Stimulated activated CD8-positive, alpha-beta memory T cell treated with anti-CD3 and anti-CD28 coated beads, Interleukin-15, amount 100 ng/mL, for 24 hours (primary cell): ENCODE results near the gene EXOSC9.
"Not testable (repeated sequence)": the region's sequence is repeated elsewhere in the genome, so short reads cannot be mapped to it uniquely, and the experiment has no call there.

Source experiments
- DNase-seq: peaks from one replicate; pipeline ENCODE4 v3.0.0-alpha.2; 2020; ENCODE audit warnings: low read depth

Gene EXOSC9, protein sequence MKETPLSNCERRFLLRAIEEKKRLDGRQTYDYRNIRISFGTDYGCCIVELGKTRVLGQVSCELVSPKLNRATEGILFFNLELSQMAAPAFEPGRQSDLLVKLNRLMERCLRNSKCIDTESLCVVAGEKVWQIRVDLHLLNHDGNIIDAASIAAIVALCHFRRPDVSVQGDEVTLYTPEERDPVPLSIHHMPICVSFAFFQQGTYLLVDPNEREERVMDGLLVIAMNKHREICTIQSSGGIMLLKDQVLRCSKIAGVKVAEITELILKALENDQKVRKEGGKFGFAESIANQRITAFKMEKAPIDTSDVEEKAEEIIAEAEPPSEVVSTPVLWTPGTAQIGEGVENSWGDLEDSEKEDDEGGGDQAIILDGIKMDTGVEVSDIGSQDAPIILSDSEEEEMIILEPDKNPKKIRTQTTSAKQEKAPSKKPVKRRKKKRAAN

DNA sequence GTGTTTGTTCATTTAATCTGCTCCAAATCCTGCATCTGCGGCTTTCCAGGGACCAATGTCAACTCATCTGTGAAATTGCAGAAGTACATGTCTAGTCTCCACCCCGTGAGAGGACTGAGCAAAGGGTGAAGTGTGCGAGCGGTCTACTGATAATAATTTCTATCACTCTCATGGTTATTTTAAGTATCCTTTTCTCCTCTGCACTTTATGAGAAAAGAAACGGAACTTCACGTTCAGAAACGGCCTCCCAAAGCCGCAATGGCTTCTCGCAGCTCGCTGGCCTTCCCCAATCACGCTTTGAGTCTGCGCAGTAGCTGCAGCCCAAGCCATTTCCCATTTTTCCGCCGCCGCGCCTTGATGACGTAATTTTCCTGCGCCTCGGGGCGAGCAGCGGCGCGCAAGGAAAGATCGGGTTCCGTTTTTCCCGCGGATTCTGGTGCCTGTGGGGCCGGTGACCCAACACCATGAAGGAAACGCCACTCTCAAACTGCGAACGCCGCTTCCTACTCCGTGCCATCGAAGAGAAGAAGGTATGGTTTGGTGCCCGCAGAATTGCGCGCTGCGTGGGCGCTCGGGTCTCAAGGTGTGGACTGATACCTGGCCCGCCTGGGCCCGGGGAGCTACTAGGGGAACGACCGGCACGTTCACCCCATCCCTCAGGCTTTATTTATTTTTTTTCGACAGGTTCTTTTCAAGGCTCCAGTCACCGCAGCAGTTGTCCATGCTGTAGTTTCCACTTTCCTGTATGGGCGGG is at the start of gene EXOSC9:
TSS of gene EXOSC9 (plus strand) at position 363 of the 754 bp plus-strand sequence. CDS start at position 465, 102 bp downstream.
- DNase-seq, result peak; percentile 95

DNA sequence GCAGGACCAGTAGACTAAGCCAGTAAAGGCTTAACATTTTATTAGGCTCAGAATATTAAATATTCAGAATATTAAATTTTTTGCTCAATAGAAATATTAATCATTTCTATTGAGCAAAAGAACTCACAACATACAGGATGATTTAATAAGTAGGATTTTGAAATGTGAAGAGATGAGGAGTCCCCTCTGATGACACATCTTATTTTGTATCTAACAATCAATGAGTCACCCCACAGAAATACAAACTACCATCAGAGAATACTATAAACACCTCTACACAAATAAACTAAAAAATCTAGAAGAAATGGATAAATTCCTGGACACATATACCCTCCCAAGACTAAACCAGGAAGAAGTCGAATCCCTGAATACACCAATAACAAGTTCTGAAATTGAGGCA is 49.0 kb upstream of the EXOSC9 start:
- DNase-seq, result not testable (repeated sequence)

DNA sequence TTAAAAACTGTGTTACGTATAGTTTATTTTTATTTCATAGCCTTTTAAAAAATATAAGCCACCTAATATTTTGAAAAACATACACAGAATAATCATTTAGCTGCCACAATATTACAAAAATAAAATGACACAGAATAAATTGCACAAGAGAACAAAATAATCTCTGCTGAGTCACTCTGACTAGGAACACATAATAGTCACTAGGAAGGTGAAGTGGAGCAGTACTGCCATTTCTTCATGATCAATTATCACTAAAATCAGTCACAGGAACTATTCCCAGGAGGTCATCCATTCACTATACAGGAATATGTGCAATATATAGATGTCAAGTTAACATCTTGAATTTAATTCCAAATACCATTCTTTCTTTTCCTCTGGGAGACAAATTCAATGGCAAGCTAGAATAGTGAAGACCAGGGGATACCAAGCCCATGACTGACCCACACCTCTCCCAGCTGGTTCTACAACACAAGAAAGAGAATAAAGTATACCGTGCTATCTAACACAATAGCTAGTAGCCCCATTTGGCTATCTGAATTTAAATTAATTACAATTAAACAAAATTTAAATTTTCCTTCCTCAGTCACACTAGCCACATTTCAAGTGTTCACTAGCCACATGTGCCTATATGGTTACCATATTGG is 42.1 kb upstream of the EXOSC9 start:
- DNase-seq, result no peak

DNA sequence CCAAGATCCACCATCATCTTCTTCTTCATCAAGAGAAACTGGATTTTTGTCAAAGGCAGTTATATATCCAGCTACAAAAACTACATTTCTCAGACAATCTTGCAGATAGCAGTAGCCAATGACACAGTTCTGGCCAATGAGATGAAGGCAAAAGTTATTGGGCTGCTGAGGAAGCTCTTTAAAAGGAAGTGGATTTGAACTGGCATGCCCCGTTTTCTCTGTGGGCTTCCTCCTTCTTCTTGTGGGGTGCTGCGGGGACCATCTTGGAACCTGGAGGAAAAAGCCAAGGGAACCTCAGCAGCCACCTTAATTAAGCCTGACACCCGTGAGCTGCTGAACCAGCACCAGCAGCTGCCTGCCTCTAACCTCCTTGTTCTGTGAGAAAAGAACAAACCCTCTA is 40.9 kb upstream of the EXOSC9 start:
- DNase-seq, result no peak

DNA sequence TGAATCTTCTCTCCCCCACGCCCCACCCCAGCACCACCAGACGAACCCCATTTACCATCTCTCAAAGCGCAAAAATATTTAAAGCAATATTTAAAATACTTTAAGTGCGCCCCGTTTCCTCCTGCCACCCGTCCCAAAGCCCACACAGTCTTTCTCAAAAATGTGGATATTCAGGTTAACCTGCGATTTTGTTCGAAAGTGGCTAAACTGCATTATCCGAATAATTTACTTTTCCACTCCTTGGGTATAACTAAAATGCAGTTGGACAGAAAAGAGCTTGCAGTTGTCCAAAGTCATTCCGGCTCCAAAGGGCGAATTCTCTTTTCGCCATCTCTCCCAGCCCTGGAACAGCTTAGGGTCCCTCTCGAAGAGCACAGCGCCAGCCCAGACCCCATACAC is 36.8 kb upstream of the EXOSC9 start:
- DNase-seq, result no peak

DNA sequence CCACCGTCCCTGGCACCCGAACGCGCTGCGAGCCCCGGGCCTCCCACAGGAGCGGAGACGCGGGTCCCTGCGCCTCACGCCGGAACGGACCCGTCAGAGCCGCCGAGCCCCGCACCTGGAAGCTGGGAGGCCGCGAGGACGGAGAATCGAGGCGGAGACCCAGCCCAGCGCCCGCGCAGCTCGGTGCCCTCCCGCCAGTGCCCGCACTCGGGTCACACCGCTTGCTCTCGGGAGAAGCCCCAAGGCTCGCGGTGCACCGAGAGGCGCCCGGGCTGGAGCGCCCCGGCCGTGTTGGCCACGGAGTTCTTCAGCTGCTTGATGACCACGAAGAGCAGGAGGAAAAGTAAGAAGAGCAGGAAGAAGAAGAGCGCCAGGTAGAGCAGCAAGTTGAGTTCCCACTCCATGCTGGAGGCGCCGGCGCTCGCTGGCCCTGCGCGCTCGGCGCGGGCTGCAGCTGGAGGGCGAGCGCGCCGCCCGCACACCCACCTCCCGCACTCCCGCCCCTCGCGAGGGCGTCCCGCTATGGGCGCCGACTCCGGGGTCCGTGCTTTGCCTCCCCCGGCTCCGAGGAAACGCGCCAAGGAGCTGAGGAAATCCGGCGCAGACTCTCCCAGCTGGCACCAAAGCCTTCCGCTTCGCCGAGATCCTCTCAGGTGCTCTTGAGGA is 36.3 kb upstream of the EXOSC9 start, which contains the start of gene SMIM43:
TSS of gene SMIM43 (minus strand) at position 463 of the 666 bp plus-strand sequence. CDS start at position 404, 59 bp downstream.
- DNase-seq, result no peak

DNA sequence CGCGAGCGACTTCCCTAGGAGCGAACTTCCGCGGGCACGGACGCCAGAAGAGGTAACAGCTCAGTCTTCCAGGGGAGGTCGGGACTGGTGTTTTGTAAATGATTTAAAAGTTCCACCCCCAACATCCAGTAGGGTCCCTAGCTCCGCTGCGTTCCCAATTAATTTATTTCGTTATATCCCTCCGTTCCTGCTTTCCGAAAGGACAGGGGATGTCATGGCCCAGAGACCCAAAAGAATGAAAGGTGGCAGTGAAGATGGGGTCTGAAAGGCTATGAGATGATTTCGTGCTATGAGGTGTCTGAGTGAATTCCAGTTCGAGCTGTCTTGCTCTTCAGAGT is 35.8 kb upstream of the EXOSC9 start:
- no peak for DNase-seq

DNA sequence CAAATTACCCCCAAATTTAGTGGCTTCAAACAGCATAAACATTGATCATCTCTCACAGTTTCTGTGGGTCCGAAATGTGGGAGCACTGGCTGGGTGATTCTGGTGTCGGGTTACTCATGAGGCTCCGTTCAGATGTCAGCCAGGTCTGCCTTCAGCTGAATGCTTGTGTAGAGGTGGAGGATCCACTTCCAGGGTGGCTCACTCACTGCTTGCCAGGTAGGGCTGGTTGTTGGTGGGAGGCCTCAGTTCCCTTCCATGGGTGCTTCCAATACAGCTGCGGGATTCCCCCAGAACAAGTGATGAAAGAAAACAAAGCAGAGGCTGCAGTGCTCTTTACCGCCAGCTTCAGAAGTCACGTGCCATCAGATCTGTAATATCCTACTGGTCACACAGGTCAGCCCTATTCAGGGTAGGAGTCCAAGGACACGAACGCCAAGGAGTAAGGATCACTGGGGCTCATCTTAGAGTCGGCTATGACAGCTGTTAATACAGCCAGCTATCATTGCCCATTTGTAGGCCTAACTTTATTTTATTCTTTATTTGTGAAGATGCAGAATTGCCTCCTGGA is 35.1 kb upstream of the EXOSC9 start:
- DNase-seq, result no peak

DNA sequence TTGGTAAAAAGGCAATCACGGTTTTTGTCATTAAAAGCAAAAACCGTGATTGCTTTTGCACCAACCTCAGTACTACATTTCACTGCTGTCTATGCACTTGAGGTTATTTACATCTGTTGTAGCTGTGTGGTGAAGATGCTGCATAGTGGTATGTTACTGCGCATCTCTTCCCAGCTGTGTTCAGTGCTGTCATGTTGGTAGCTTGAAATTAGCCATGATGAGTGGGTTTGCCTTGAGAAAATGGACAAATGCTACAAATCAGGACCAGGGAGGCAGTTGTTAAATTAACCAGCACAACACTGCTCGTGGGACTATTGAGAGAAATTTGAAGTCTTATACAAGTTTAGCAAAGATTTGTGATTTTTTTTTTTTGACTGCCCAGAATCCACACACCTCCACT is 34.0 kb upstream of the EXOSC9 start:
- no peak for DNase-seq

DNA sequence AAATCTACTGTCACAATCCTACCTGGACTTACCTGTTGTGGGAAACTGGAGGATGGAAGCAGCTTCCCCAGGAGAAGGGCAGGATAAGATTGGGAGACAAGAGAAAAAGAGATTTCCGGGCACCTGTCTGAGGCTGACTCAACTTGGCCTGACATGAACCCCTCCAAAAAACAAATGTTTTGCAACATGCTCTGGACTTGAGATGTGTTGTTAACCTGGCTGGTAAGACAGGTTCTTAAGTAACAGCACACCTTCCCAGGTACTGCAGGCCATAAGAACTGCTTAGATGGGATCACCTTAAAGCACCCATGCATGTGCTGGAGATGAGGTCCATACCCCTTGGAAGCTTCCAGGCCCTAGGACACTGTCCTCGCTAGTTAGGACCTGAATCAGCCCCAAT is 31.8 kb upstream of the EXOSC9 start:
- DNase-seq, result no peak

DNA sequence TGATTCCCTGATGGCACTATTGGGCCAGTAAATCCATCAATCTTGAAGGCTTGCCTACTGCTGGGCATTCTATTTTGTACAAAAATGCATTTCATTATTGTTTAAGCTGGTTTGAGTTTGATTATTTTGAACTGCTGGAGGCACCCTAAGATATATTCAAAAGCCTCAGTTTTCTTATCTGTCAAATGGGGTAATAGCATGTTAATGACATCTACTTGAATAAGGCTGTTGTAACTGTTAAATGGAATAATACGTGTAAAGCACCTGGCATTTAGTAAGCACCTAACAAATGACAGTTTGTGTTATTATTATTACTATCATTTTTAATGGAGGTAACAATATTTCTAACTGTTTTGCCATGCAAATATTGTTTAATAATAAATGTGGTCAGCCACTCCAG is 29.3 kb upstream of the EXOSC9 start:
- no peak for DNase-seq

DNA sequence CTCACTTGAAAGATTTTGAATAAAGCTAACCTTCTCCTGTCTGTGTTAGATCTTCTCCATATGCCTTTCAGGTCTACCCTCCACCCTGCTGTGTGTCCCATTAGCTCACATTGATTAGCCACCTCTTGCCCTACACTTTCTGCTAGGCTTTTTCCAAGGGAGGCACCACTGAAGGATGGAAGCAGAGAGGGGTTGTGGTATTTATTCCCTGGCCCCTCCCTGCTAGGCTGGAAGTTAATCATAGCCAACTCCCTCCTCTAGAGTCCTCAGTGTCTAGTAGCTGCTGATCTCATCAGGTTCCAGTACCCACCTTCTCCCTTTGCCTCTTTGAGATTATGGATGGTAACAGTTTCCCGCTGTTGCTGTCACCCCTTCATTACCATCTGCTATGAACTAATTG is 27.2 kb upstream of the EXOSC9 start:
- DNase-seq, result no peak

DNA sequence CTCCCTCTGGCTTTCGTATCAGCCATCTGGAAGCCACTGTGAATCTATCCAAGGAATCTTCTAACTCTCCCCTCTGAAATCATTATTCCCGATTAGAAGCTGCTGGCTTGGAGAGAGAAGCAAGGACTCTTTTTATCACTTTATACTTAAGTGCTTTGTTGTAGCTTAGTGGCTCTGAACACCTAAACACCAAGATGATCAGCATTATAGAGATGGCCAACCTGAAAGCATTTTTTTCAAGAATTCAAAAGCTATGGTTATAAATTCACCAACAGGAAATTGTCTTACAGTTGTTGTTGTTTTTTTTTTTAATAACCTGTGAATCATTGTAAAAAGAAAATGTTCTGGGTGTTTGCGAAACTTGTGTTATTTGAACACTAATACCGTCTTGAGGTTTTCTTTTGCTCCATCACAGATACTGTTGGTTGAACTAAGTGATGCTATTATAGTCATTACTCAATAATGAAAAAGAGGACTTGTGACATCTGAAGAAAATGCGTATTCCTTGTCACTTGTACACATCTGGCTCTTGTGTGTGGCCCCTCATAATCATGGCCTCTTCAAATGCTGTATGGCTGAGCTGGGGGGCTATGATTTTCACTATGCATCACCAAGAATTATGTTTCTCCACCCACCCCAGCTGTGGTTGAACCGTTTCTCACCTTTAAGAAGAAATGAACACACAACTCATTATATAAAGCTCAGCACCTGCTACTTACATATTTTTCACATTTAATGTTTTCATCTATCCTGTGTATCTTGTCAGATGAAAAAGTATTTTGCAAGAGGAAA is 24.3 kb upstream of the EXOSC9 start:
- DNase-seq, result no peak

DNA sequence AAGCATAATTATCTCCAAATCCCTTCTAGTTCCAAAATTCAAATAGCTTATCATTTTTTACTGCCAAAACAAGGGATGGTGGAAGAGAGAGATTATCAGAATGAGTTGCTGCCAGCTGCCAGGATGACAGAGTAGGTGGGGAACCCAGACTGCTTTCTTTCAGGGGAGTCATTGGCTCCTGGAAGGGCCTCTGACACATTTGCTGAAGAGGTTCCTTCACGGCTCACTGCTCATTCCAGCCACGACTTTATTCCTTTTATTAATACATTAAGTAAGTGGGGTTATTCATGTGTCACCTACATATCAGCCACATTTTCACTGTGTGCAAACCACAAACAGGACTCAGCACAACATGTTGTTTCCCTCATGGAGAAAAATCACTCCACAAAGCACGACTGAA is 23.5 kb upstream of the EXOSC9 start:
- DNase-seq, result no peak

DNA sequence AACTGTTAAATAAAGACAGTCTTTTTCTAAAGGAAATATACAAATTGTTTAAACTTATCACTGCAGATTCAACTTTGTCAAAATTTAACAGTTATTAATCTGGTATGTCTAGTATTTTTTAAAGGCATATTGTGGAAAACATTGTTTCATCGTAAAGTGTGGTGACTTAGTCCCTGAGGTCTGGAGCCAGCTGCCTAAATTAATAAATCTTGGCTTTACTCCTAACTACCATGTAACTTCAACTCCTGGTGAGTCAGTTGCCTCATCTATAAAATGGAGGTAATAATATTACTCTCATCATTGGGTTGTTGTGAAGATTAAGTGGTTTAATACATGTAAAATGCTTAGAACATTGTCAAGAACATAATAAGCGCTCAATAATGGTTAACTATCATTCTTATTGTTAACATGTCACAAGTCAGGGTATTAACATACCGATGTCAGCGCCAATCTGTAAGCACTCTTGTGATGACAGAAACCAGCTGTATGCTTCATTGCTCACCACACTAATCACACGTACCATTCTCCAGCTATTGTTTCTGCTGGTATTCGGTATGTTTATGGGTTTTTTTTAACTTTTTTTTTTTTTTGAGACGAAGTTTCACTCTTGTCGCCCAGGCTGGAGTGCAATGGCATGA is 22.0 kb upstream of the EXOSC9 start:
- no peak for DNase-seq

DNA sequence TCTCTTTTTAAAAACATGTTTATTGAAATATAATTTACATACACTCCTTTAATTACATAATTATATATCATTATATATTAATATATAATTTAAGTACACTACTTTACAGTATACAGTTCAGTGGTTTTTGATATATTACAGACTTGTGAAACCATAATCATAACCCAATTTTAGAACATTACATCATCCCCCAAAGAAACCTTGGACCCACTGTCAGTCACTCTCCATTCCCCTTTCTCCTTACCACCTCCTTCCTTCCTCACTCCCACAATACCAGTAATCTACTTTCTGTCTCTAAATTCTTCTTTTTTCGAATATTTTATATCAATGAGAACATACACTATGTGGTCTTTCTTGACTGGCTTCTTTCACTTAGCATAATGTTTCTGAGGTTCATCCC is 17.9 kb upstream of the EXOSC9 start:
- no peak for DNase-seq

DNA sequence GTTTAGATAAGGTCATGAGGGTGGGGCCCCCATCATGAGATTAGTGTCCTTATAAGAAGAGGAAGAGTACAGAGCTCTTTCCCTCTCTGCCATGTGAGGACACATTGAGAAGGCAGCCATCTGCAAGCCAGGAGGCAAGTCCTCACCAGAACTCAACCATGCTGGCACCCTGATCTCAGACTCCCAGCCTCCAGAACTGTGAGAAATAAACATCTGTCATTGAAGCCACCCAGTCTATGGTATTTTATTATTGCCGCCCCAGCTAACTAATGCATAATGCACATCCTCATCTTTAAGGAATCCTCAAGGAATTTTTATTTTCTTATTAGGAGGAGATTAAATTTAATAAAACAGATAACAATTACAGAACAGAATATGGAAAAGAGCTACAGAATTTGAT is 16.7 kb upstream of the EXOSC9 start:
- DNase-seq, result no peak

DNA sequence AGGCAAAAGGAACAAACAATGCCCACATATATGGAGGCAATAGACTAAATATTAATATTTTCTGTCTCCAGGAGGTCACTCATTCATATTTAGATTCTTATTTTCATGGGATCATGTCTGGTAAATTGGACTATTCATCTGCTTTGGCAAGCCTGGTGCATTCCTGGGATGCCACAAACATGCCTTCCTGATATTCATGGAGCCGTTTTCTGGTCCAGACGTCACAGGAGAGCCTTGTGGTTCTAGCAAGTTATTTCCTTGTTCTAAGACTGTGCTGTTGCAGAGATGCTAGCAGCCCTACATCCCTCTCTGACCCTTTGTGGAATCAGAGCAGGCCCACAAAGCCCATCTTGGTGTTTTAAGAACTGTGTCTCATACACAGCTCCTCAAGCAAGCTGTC is 16.1 kb upstream of the EXOSC9 start:
- DNase-seq, result no peak

DNA sequence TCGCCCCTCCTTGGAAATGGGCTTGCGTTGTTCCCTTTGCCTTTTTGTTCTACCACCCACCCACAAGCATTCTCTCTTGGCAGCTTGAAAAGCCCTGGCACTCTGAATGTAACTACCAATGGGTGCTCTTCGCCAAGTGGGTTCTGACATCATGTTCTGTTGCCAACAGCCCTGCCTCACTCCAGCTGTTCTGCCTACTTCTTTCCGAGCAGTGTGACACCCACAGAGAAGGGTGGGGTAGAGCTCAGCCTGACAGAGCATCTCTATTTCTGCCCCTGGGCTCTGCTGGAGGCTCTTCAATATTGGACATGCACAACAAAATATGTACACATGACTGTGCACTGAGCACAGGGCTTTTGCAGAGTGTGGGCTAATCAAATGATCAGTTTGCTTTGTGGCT is 15.6 kb upstream of the EXOSC9 start:
- DNase-seq, result no peak

DNA sequence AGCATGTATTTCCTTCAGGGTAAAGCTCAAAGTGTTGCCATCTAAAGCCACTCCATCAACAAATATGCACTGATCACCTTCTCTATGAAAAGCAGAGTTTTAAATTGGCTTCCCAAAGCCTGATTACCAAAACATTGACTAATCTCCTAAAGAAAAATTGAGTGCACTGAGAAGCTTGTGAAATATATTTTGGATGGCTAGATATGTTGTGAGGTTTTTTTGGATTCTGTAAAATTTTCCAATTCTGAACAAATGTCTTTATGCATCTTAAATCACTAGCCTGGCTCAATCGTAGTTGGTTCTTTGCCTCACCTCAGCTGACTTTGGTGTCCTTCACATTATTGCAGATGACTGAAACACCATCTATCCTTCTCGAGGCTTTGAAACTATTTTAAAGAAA is 14.9 kb upstream of the EXOSC9 start:
- no peak for DNase-seq

DNA sequence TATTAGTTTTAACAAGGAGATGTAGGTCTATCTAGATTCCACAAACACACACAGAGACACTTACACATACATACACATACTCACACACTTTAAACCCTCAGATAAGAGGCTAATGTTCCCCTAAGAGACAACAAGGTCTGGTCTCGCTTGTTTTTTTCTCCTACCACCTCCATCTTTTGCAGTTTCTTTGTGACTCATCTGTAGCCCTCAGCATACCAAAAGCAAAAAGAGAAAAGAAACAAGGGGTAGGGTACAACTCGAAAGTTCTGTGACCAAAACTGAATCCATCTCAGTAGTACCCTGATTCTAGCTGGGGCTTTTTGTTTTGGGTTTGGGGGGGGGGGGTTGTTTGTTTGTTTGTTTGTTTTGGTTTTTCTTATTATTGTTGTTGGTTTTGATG is 12.2 kb upstream of the EXOSC9 start:
- no peak for DNase-seq
